HL-60/S4 treated with phorbol 12-myristate 13-acetate at 8.2 ng/mL for 4 days and 3 days (cell line): Measurements from ENCODE around the gene HIBCH.
"Not testable (repeated sequence)": the region's sequence is repeated elsewhere in the genome, so short reads cannot be mapped to it uniquely, and the experiment has no call there.

Experiments used
- in situ Hi-C: fragments of 300-500 bp; cut with MboI; formaldehyde crosslinking; loops from 2 replicates; pipeline ENCODE4 v1.15.0; 2022; ENCODE audit warnings: low sequenced_read_pairs

HIBCH gene, protein sequence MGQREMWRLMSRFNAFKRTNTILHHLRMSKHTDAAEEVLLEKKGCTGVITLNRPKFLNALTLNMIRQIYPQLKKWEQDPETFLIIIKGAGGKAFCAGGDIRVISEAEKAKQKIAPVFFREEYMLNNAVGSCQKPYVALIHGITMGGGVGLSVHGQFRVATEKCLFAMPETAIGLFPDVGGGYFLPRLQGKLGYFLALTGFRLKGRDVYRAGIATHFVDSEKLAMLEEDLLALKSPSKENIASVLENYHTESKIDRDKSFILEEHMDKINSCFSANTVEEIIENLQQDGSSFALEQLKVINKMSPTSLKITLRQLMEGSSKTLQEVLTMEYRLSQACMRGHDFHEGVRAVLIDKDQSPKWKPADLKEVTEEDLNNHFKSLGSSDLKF

GRCh38 chr2:190319555-190320498 lies at the start of gene HIBCH:
Gene HIBCH, minus strand, starts transcription at chr2:190319826. Its CDS starts 76 bp downstream, at chr2:190319750.
- in situ Hi-C loops: no loop called here

DNA sequence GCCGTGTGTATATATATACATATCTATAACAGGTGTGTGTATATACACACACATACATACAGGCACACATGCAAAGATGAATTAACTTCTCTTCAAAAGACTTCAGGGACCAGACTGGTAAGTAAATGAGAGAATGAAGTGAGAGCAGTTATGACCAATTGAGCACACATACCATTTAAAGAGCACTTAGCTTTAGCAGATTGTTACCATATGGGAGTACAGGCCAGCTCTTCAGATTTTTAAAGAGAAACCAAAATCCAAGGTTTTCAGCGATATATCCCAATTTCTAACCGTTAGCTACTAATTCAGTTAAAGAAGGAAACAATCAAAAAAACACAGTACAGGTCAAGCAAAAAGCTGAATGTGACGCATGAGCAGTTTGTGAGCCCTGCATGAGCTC lies 47.5 kb upstream of the HIBCH start:
- in situ Hi-C loops: no loop called here

- in situ Hi-C loops: no loop called here
These were observed 46.7 kb upstream of the HIBCH start for GRCh38 chr2:190366248-190366753.

DNA sequence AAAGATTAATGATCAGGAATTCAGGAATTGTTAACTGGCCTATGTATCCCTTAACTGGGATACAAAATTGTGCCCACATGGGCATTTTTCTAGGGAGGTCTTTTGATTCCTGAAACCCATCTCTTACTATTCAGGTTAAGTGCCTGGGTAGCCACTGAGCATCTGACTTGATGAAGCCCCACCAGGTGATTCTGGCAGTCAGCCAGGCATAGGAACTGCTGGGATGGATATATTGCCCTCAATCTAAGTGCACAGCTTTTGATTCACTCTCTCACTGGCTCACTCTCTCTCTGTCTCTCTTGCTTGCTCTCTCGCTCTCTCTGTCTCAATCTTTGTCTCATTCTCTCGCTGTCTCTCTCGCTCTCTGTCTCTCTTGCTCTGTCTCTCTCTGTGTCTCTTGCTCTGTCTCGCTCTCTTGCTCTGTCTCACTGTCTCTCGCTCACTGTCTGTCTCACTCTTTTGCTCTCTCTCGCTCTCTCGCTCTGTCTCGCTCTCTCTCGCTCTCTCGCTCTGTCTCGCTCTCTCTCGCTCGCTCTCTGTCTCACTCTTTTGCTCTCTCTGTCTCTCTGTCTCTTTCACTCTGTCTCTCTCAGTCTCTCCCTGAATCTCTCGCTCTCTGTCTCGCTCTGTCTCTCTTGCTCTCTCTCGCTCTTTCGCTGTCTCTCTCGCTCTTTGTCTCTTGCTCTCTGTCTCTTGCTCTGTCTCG lies 46.0 kb upstream of the HIBCH start:
- in situ Hi-C loops: no loop called here

- in situ Hi-C loops: no loop called here
These were observed 43.3 kb upstream of the HIBCH start for GRCh38 chr2:190362894-190363293.

- in situ Hi-C loops: no loop called here
These were observed 41.9 kb upstream of the HIBCH start for GRCh38 chr2:190361572-190361971.

GRCh38 chr2:190360965-190361364 lies 41.3 kb upstream of the HIBCH start:
- in situ Hi-C loops: no loop called here

DNA sequence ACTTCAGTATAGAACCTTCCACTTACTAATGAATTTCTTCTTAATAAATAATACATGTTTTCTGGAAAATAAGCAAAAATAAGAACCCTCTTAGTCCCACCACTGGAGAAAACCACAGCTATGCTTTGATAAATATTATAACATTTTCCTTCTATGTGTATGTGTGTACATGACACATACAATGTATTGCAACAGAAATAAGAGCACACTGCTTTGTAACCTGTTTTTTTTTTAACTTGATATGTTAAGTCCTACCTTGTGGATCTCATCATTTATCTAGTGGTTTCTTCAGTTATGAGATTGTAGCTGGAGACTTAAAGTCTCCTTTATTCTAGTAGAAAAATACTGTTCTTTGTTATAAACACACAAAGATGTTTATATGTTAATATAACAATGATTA lies 40.9 kb upstream of the HIBCH start:
- in situ Hi-C loops: no loop called here

GRCh38 chr2:190358655-190359448 lies 39.2 kb upstream of the HIBCH start:
- in situ Hi-C loops: not testable (repeated sequence)

DNA sequence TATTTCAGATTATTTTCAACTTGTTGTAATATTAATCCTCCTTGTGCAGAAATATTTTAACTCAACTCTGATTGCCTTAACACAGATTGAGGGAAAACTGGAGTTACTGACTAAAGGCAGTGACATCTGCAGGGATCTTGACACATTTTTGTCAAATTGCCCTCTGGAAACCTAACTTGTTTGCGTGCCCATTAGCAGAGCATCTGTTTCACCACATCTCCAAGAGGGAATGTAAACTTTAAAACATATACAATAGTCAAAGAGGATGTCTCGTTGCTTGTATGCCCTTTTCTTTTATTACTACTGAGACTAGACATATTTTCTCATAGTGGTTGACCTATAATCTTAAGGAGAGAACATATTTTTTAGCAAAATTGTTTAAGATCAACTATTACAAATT lies 38.0 kb upstream of the HIBCH start:
- in situ Hi-C loops: no loop called here

DNA sequence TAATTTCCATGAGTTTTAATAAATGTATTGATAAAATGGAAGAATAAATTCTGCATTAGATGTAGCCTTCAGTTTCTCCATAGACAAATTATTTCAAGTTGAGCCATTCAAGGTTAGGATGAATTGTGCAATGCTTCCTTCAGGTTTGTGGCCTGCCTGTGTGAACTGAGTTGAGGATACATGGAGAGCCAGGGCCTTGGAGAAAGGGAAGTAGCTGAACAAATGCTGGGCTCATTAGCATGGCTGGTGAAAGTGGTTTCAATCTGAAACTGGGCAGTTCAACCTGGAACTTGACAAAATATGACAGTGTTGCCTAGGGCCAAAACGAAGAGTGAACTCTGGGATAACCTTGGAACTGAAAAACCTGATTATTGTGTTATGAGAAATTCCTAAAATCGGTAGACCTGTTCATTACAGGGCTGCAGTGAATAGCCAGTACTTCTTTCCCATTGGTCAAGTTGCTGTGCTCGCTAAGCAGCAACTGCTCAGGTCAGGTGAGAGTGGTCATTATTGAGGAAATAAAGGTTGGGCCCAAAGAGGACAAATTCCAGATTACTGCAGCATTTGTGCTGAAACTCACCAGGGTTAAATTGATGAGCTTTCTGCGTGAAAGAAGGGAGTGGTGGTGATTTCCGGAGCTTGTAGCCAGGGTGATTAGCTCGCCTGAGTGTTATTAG lies 36.5 kb upstream of the HIBCH start:
- in situ Hi-C loops: no loop called here

- in situ Hi-C loops: no loop called here
These were observed 34.5 kb upstream of the HIBCH start for GRCh38 chr2:190354003-190354690.

- in situ Hi-C loops: no loop called here
These were observed 33.9 kb upstream of the HIBCH start for GRCh38 chr2:190353537-190353899.

DNA sequence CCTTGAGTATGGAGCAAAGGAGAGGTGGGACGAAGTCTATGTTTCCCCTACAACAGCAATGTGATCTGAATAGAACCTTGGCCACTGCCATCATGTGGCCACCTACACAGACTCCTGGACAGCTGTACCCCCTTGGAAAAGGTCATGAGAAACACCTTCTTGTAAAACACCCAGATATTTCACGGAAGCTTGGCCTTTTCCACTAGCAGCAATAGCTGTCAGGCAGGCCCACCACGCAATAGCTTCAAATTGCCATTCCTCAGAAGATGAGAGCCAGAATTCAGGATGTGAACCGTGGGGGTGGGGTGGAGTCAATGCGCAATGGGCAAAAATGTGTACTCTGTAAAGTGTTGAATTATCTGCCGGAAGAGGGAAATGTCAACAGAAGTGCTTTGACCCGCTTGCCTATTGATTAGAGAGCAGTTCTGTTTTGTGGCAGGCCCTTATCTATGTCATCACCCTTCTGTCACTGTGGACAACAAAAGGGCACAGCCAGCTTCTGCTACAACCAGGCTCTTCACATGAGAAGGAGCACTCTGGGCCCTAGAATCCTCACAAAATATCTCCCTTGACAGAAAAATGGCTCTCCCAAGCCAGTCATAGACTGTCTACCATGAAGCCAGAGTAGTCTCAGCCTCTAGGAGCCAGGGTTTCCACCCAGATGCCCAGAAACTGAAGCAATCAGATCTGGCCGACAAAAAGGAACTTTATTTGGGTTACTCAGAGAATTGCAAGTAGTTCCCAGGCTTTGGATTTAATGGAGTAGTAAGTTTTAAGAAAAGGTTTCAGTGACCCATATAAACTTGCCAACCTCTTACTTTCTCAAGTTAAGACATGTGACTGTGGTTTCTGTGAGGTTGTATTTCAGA lies 33.3 kb upstream of the HIBCH start:
- in situ Hi-C loops: no loop called here

- in situ Hi-C loops: no loop called here
These were observed 32.3 kb upstream of the HIBCH start for GRCh38 chr2:190351955-190352354.

- in situ Hi-C loops: no loop called here
These were observed 30.7 kb upstream of the HIBCH start for GRCh38 chr2:190350371-190350770.

DNA sequence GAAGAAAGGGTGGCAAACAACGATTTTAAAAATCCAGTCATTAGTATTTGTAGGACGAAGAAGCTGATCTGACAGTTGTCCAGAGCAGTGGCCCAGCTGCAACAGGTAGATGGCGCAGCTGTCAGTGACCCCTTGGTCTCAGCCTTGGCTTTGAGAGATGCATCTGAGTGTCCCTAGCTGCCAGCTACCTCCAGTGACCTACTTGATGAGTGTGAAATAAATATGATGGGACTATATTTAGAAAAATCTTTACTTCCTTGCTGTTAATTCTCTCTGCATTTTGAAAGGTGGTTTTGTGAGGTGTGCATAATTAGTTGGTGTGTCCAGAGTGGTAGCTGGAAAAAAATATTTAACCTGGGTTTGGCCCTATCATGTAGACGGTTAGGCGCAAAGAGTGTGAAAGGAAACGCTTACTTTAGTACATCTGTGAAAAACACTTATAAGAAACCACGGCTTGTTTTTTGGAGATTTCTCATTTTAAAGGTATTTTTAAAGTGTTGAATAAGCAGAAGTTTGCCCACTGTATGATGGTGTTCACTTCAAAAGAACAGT lies 24.7 kb upstream of the HIBCH start:
- in situ Hi-C loops: no loop called here
